Activated B cell treated with CpG ODN at 0.5 μM for 24 hours (primary cell): Measurements from ENCODE around the gene ST6GALNAC3. TPM values are rescaled to one million over a fixed set of nuclear protein-coding genes. Genes with fewer than 3 reads are reported as not detected.
A peak's percentile ranks its signal among the peaks of the same experiment; 100 is the strongest.

Source experiments
- ATAC-seq: fragments of 200-7000 bp; cut with Tn5 transposase; one replicate; pipeline ENCODE4 v1.10.0; 2021; ENCODE audit warnings: low read depth, mild to moderate bottlenecking, moderate library complexity
- CTCF ChIA-PET: fragments of 350-600 bp; sonication (Branson Sonifier 250); formaldehyde crosslinking; loops from one replicate; lab custom pipeline; 2021; ENCODE audit warnings: antibody characterized with exemption; lab: Charles Lee
- POLR2A ChIA-PET: fragments of 350-600 bp; sonication (Branson Sonifier 250); formaldehyde crosslinking; loops from one replicate; lab custom pipeline; 2021; ENCODE audit warnings: antibody characterized with exemption; lab: Charles Lee
- DNase-seq: peaks from one replicate; pipeline ENCODE4 v3.0.0; 2022
- H3K27ac Mint-ChIP-seq: one replicate; pipeline ENCODE4 v1.8.0; 2020; ENCODE audit warnings: mixed read lengths
- H3K27me3 Mint-ChIP-seq: one replicate; pipeline ENCODE4 v1.8.0; 2021; ENCODE audit warnings: mixed read lengths
- H3K36me3 Mint-ChIP-seq: one replicate; pipeline ENCODE4 v1.8.0; 2021; ENCODE audit warnings: low read depth, mixed read lengths
- H3K4me1 Mint-ChIP-seq: one replicate; pipeline ENCODE4 v1.8.0; 2021; ENCODE audit warnings: mixed read lengths
- H3K4me3 Mint-ChIP-seq: one replicate; pipeline ENCODE4 v1.8.0; 2020; ENCODE audit warnings: mild to moderate bottlenecking, mixed read lengths
- H3K9me3 Mint-ChIP-seq: one replicate; pipeline ENCODE4 v1.8.0; 2020; ENCODE audit warnings: mixed read lengths
- CTCF ChIP-seq: fragments of 200-600 bp; IDR thresholded peaks from one replicate; pipeline ENCODE4 v1.8.0; 2022; ENCODE audit warnings: antibody characterized with exemption, mild to moderate bottlenecking
- intact Hi-C: fragments of 100-400 bp; cut with micrococcal nuclease; formaldehyde crosslinking; loops from one replicate; pipeline ENCODE4 v1.15.1; 2024
- total RNA-seq: library from RNA; stranded (reverse); gene quantifications from 2 replicates; pipeline ENCODE4 v1.2.3, GENCODE V29; 2022

ST6GALNAC3 gene
- total RNA-seq, 1 donor from 2014 or later = 12.6 TPM

GRCh38 chr1:76289692-76290091, 215.1 kb downstream of the ST6GALNAC3 start:
- Mint-ChIP-seq H3K27me3 (no peaks in the 10 kb centered on the region), H3K27ac (no peak overlapping the region), H3K9me3 (no peaks in the 10 kb centered on the region), H3K4me1 (peaks cover 67% of the 10 kb centered on the region), H3K4me3 (no peak overlapping the region), H3K36me3 (no peaks in the 10 kb centered on the region)
- intact Hi-C loops = loop anchor here (10.0 kb wide), 1 partner anchor 215 kb away; the partner anchor contains the start of gene ST6GALNAC3
- no peak for ATAC-seq
- DNase-seq = no peak
- ChIA-PET POLR2A (no interaction called here), CTCF (no interaction called here)
- no peak for TF ChIP-seq CTCF

- no peak for ATAC-seq
- Mint-ChIP-seq H3K9me3 (no peaks in the 10 kb centered on the region), H3K4me3 (no peak overlapping the region), H3K4me1 (peaks cover 66% of the 10 kb centered on the region), H3K27ac (no peak overlapping the region), H3K27me3 (no peaks in the 10 kb centered on the region), H3K36me3 (no peaks in the 10 kb centered on the region)
- ChIA-PET CTCF (no interaction called here), POLR2A (no interaction called here)
- intact Hi-C loops = loop anchor here (10.0 kb wide), 1 partner anchor 215 kb away; the partner anchor contains the start of gene ST6GALNAC3
- no peak for TF ChIP-seq CTCF
- no peak for DNase-seq
Observed at GRCh38 chr1:76290271-76290670, 215.7 kb downstream of the ST6GALNAC3 start.

GRCh38 chr1:76291191-76291590, 216.6 kb downstream of the ST6GALNAC3 start:
- H3K4me1 Mint-ChIP-seq = peaks cover 61% of the 10 kb centered on the region
- H3K4me3 Mint-ChIP-seq = no peak overlapping the region
- H3K27me3 Mint-ChIP-seq = no peaks in the 10 kb centered on the region
- TF ChIP-seq CTCF = no peak
- ChIA-PET POLR2A (no interaction called here), CTCF (no interaction called here)
- H3K36me3 Mint-ChIP-seq = no peaks in the 10 kb centered on the region
- no peaks in the 10 kb centered on the region for H3K9me3 Mint-ChIP-seq
- ATAC-seq (no peak), DNase-seq (no peak)
- H3K27ac Mint-ChIP-seq = no peak overlapping the region
- intact Hi-C loops = loop anchor here (10.0 kb wide), 1 partner anchor 216 kb away; the partner anchor contains the start of gene ST6GALNAC3

- H3K4me1 Mint-ChIP-seq = peaks cover 55% of the 10 kb centered on the region
- POLR2A ChIA-PET = no interaction called here
- H3K4me3 Mint-ChIP-seq = no peak overlapping the region
- H3K36me3 Mint-ChIP-seq = no peaks in the 10 kb centered on the region
- H3K9me3 Mint-ChIP-seq = no peaks in the 10 kb centered on the region
- no peak for ATAC-seq
- H3K27ac Mint-ChIP-seq = no peak overlapping the region
- no peak for TF ChIP-seq CTCF
- intact Hi-C loops = loop anchor here (10.0 kb wide), 1 partner anchor 217 kb away; the partner anchor contains the start of gene ST6GALNAC3
- CTCF ChIA-PET = no interaction called here
- no peaks in the 10 kb centered on the region for H3K27me3 Mint-ChIP-seq
- no peak for DNase-seq
Observed at GRCh38 chr1:76291737-76292136, 217.2 kb downstream of the ST6GALNAC3 start.

GRCh38 chr1:76292418-76293184, 218.1 kb downstream of the ST6GALNAC3 start:
- no peak overlapping the region for H3K4me3 Mint-ChIP-seq
- no peaks in the 10 kb centered on the region for H3K9me3 Mint-ChIP-seq
- POLR2A ChIA-PET = no interaction called here

More at GRCh38 chr1:76292418-76293184, 218.1 kb downstream of the ST6GALNAC3 start:
- peak; percentile 43 for ATAC-seq
- DNase-seq = no peak
- Mint-ChIP-seq H3K27ac (peak overlapping the region; percentile 47), H3K27me3 (no peaks in the 10 kb centered on the region), H3K36me3 (no peaks in the 10 kb centered on the region), H3K4me1 (peaks cover 48% of the 10 kb centered on the region)
- no peak for TF ChIP-seq CTCF
- CTCF ChIA-PET = no interaction called here
- intact Hi-C loops = loop anchor here (10.0 kb wide), 1 partner anchor 218 kb away; the partner anchor contains the start of gene ST6GALNAC3
